Psoas muscle (tissue), 8 donors: ENCODE measurements around the gene MDFIC2. TPM values are rescaled to one million over a fixed set of nuclear protein-coding genes. Genes with fewer than 3 reads are reported as not detected.

ENCODE experiments used
- ATAC-seq, 4 donors: fragments of 200-7000 bp; cut with Tn5 transposase; one replicate each; pipeline ENCODE4 v1.9.1; 2020; ENCODE audit warnings: moderate library complexity in 3 of 4, mild to moderate bottlenecking in 2 of 4
- DNase-seq, 2 donors: peaks; one replicate each; pipeline ENCODE4 v3.0.0-alpha.2; 2020
- H3K27ac ChIP-seq: fragments of 200-600 bp; one replicate; pipeline ENCODE4 v1.8.0; 2022
- H3K27me3 ChIP-seq, 3 donors: fragments of 200-600 bp in 1 of 3; one replicate each; pipeline versions ENCODE4 v1.6.1 to v1.8.0; 2013 to 2022; ENCODE audit warnings: low read length in 2 of 3, mild to moderate bottlenecking in 2 of 3, moderate library complexity in 1 of 3; ENCODE audit not compliant: insufficient read depth in 3 of 3
- H3K36me3 ChIP-seq, 2 donors: fragments of 200-600 bp in 1 of 2; one replicate each; pipeline versions ENCODE4 v1.6.1 to v1.8.0; 2013 to 2022; ENCODE audit warnings: low read depth in 1 of 2, mild to moderate bottlenecking in 1 of 2, moderate library complexity in 1 of 2; ENCODE audit not compliant: insufficient read depth in 1 of 2
- H3K4me1 ChIP-seq: fragments of 200-600 bp; one replicate; pipeline ENCODE4 v1.8.0; 2022
- H3K4me3 ChIP-seq: fragments of 200-600 bp; one replicate; pipeline ENCODE4 v1.8.0; 2022; ENCODE audit warnings: mild to moderate bottlenecking
- H3K9me3 ChIP-seq: fragments of 200-600 bp; one replicate; pipeline ENCODE4 v1.8.0; 2022
- CTCF ChIP-seq: fragments of 200-600 bp; IDR thresholded peaks from one replicate; pipeline ENCODE4 v1.8.0; 2022; ENCODE audit warnings: antibody characterized with exemption
- WGBS, 3 donors: extraction: QIAGEN DNeasy Blood & Tissue Kit; methylation state at CpG; one replicate each; pipeline versions ENCODE4 v1.1.6 to v1.1.7; 2013; 5-methylcytosine and 5-hydroxymethylcytosine counted together
- intact Hi-C, 2 donors: fragments of 100-400 bp; cut with DNase I; formaldehyde crosslinking; loops; one replicate each; pipeline versions ENCODE4 v1.11.0 to v1.14.2; 2022
- polyA plus RNA-seq, 3 donors: library from polyadenylated mRNA; stranded (reverse); fragments of 200-250 nt; gene quantifications; one replicate each; pipeline ENCODE4 v1.2.3, GENCODE V29; 2013
- total RNA-seq, 4 donors: library from RNA; stranded (reverse); fragmentation: NEBNext Ultra II Directional in 2 of 4; extraction: Animal tissue kit (Norgen Biotek cat#: 25700) in 2 of 4; gene quantifications; one replicate each; pipeline versions ENCODE4 v1.2.1 to v1.2.4, GENCODE V29; 2021 to 2023
- donor health status: healthy with polysubstance abuse.
- donor health status: DM: no; HTN: no; CAD: no; lungs with moderate emphysema.
- donor health status: Bipolar disorder and iron deficiency.
- donor health status: healthy.
- donor health status: DM: yes; HTN: yes; CAD: no.
- donor health status: DM: no; HTN: no; CAD: no.
- donor health status: DM: no; HTN: no; CAD: no.
- donor health status: DM: yes; HTN: yes; CAD: no.

The MDFIC2 gene
- total and polyA plus RNA-seq, 7 donors: not detected

- Histone ChIP-seq H3K36me3 (no peaks in the 10 kb centered on the region), H3K4me1 (no peaks in the 10 kb centered on the region), H3K9me3 (no peaks in the 10 kb centered on the region), H3K27me3 (no peaks in the 10 kb centered on the region), H3K27ac (no peak overlapping the region), H3K4me3 (no peak overlapping the region)
- intact Hi-C loops: no loop called here
- WGBS, 3 donors: 91 to 98% (median 95%) methylated on average over 1 of the region's 1 CpG
- DNase-seq (no peak), ATAC-seq (no peak)
- no peak for TF ChIP-seq CTCF
Measured at GRCh38 chr3:70310809-70311208, 1.6 kb downstream of the MDFIC2 start.

GRCh38 chr3:70309591-70309990 is 2.8 kb downstream of the MDFIC2 start:
- WGBS, 3 donors: 61 to 84% (median 81%) methylated on average over 3 of the region's 3 CpGs
- no peak for DNase-seq
- Histone ChIP-seq H3K9me3 (no peaks in the 10 kb centered on the region), H3K36me3 (no peaks in the 10 kb centered on the region), H3K4me3 (no peak overlapping the region), H3K27ac (no peak overlapping the region), H3K4me1 (no peaks in the 10 kb centered on the region), H3K27me3 (no peaks in the 10 kb centered on the region)
- intact Hi-C loops: no loop called here
- ATAC-seq: no peak
- TF ChIP-seq CTCF: no peak

- H3K9me3 ChIP-seq: no peaks in the 10 kb centered on the region
- no peak overlapping the region for H3K4me3 ChIP-seq
- H3K27me3 ChIP-seq: no peaks in the 10 kb centered on the region
- DNase-seq: no peak
- no peak for TF ChIP-seq CTCF
- WGBS, 3 donors: 42 to 47% (median 44%) methylated on average over 3 of the region's 3 CpGs
- intact Hi-C loops: no loop called here
- no peaks in the 10 kb centered on the region for H3K36me3 ChIP-seq
- no peaks in the 10 kb centered on the region for H3K4me1 ChIP-seq
- H3K27ac ChIP-seq: no peak overlapping the region
- ATAC-seq: no peak
Measured at GRCh38 chr3:70308760-70309159, 3.7 kb downstream of the MDFIC2 start.

- Histone ChIP-seq H3K27me3 (no peaks in the 10 kb centered on the region), H3K4me3 (no peak overlapping the region), H3K9me3 (no peaks in the 10 kb centered on the region), H3K4me1 (no peaks in the 10 kb centered on the region), H3K27ac (no peak overlapping the region), H3K36me3 (no peaks in the 10 kb centered on the region)
- ATAC-seq: no peak
- TF ChIP-seq CTCF: no peak
- intact Hi-C loops: no loop called here
- DNase-seq: no peak
Measured at GRCh38 chr3:70306736-70307135, 5.7 kb downstream of the MDFIC2 start.

- no peak for ATAC-seq
- intact Hi-C loops: no loop called here
- Histone ChIP-seq H3K36me3 (no peaks in the 10 kb centered on the region), H3K9me3 (no peaks in the 10 kb centered on the region), H3K4me3 (no peak overlapping the region), H3K27ac (no peak overlapping the region), H3K4me1 (no peaks in the 10 kb centered on the region), H3K27me3 (peaks cover 0 to 3% (median 0%) of the 10 kb centered on the region in 3 donors)
- no peak for DNase-seq
- 38 to 57% (median 42%) methylated on average over 3 of the region's 3 CpGs for WGBS, 3 donors
- no peak for TF ChIP-seq CTCF
Measured at GRCh38 chr3:70298385-70298784, 14.1 kb downstream of the MDFIC2 start.
